GM12892 (cell line): ENCODE data around the gene ATP10D.

Experiments
- DNase-seq: peaks from one replicate; pipeline ENCODE4 v3.0.0; 2011; ENCODE audit not compliant: insufficient read length
- FAIRE-seq: peaks from 2 replicates; lab custom pipeline; 2011; peaks lifted over from hg19 to GRCh38; lab: Jason Lieb, UNC
- POLR2A ChIP-seq: IDR thresholded peaks from 2 replicates; pipeline ENCODE4 v1.6.1; 2011; ENCODE audit warnings: low read depth, low read length, control low read depth
- POLR2AphosphoS5 ChIP-seq: IDR thresholded peaks from 2 replicates; pipeline ENCODE4 v1.6.1; 2011; ENCODE audit warnings: low read depth, low read length, control low read depth
- TAF1 ChIP-seq: IDR thresholded peaks from 2 replicates; pipeline ENCODE4 v1.6.1; 2011; ENCODE audit warnings: low read depth, mild to moderate bottlenecking, control low read depth, low read length, borderline replicate concordance

ATP10D gene

DNA sequence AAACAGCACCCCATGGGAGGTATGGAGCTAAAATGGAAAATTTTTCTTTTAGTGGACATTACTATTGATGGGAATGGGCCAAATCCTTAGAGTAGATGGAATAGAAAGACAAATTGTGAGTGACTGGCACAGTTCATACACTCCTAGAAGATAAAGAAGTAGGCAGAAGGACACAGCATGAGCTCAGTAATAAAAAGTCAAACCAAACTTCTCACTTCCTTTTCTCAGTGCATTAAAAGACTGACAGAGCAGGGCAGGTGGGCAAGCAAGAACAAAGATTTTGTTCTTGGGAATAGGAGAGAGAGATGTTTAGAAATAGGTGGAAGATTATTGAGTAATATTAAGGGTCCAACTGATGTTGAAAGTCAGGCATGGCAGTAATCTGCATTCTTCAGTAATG lies 132.5 kb downstream of the ATP10D start:
- DNase-seq (peak; percentile 0), FAIRE-seq (no peak)
- TF ChIP-seq POLR2AphosphoS5 = no peak
- TF ChIP-seq TAF1 = no peak
- no peak for TF ChIP-seq POLR2A

DNA sequence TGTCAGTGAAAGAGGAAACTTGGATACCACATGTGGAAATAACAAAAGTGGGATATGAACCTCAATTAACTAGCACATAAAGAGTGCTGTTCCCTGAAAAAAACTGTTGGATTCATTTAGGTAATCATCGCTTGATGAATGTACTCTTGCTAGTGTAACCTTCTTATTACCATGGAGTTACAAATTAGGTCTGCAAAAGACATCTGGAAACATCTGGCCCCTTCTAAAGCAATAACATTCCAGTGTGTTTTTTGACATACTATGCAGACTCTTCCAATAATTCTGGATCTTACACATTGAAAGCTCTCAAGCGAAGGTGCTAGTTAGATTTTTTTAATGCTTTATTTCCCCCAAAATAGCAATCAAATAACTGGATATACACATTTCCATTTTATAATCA lies 134.6 kb downstream of the ATP10D start:
- no peak for FAIRE-seq
- no peak for DNase-seq
- TF ChIP-seq POLR2A = no peak
- no peak for TF ChIP-seq POLR2AphosphoS5
- TF ChIP-seq TAF1 = no peak

DNA sequence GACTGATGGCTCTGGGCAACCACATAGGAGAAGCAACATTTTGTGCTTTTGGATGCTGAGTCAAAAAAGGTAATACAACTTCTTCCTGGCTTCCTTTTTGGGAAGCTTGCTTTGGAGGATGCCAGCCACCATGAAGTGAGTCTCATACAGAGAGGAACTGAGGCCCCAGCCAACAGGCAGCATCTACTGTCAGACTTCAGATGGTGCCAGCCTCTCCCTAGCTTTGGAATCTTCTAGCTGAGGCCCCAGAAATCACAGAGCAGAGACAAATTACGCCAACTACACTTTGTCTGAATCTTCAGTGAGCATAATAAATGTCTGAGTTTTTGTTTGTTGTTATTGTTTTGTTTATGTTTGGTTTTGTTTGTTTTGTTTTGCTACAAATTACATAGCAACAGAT lies 136.1 kb downstream of the ATP10D start:
- no peak for FAIRE-seq
- no peak for TF ChIP-seq POLR2A
- no peak for TF ChIP-seq POLR2AphosphoS5

DNA sequence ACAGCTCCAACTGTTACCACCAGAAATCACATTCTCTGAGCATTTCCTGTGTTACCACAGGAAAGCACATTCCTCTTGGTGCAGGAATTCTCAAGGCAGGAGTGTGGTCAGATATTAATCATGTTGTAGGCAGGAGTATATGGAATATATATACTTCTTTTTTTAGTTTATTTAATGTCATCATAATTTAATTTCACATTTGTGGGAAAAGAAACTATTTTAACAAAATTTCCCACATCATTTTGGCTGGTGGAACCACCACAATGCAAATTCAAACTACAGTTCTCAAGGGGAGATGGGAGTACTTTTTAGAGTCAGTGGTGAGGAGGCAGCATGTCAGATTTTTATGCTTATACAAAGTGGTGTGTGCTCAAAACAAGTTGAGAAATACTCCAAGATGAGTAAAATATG lies 139.0 kb downstream of the ATP10D start:
- FAIRE-seq (no peak), DNase-seq (no peak)
- no peak for TF ChIP-seq POLR2A
- no peak for TF ChIP-seq POLR2AphosphoS5

More for the DNA sequence above, 136.1 kb downstream of the ATP10D start:
- no peak for DNase-seq

DNA sequence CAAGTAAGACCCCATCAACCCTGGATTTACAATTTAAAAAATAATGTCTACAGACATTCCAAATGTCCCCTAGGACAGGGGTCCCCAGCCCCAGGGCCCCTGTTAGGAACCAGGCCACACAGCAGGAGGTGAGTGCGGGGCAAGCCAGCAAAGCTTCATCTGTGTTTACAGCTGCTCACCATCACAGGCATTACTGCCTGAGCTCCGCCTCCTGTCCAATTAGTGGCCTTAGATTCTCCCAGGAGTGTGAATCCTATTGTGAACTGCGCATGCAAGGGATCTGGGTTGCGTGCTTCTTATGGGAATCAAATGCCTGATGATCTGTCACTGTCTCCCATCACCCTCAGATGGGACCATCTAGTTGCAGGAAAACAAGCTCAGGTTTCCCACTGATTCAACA lies 146.1 kb downstream of the ATP10D start:
- FAIRE-seq = no peak
- TF ChIP-seq POLR2AphosphoS5 (no peak), POLR2A (no peak), TAF1 (no peak)
- no peak for DNase-seq

GRCh38 chr4:47639531-47639930 lies 154.5 kb downstream of the ATP10D start:
- TF ChIP-seq POLR2A = no peak
- no peak for TF ChIP-seq POLR2AphosphoS5
- no peak for FAIRE-seq

DNA sequence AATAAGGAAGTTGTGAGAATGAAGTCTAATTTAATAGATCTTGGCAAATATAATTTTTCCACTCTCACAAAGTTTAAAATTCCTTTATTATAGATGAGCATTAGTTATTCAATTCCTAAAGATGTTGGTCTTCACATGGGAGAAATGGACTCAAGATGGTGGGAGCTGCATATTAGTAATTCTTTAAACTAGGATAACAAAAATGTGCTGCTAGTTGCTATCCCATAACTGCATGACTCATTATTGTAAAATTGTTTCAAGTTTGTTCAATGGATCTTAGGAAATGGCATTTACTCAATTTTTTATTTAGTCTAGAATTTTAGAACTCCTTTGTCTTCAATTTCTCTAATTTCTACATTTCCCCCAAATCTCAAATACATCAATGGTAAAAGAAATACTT lies 155.8 kb downstream of the ATP10D start:
- no peak for DNase-seq

More at GRCh38 chr4:47639531-47639930, 154.5 kb downstream of the ATP10D start:
- DNase-seq = no peak

GRCh38 chr4:47641755-47642154 lies 156.7 kb downstream of the ATP10D start:
- TF ChIP-seq TAF1 = no peak
- no peak for TF ChIP-seq POLR2A
- TF ChIP-seq POLR2AphosphoS5 = no peak
- DNase-seq = no peak
- FAIRE-seq = no peak

More for the DNA sequence above, 155.8 kb downstream of the ATP10D start:
- TF ChIP-seq TAF1 (no peak), POLR2A (no peak), POLR2AphosphoS5 (no peak)
- no peak for FAIRE-seq

DNA sequence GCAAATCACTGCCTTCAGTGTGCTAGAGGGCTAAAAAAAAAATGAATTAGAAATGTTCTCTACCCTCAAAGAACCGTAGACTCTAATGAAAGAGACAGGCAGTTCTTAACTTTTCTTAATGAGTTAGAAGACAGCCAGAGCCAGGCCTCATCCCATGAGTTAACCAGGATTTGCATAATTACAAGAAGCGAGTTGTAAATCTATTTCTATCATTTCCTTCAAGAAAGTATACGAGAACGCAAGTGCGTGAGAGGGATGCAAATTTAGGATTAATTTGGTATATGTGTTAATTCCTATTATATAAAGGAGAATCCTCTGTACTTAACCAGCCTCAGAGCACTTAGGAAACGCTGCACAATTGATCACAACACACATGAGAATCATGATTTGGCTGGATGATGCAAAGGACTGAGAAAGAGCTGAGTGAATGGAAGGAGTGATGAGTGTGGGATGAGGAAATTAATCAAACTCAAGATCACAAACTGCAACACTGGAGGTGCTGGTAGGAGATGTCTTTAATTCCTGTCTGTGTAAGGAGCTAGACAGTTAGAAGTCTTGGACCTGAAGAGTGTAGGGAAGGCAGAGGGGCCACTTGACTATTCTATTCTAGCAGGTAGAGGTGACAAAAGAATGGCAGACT lies 157.2 kb downstream of the ATP10D start:
- TF ChIP-seq POLR2A = no peak
- TF ChIP-seq POLR2AphosphoS5 = no peak
- TF ChIP-seq TAF1 = no peak
- no peak for DNase-seq
- FAIRE-seq = no peak
